Motor neuron (in vitro differentiated cells): Measurements from ENCODE around the gene ALB. TPM values are rescaled to one million over a fixed set of nuclear protein-coding genes. Genes with fewer than 3 reads are reported as not detected.
"Not testable (repeated sequence)": the region's sequence is repeated elsewhere in the genome, so short reads cannot be mapped to it uniquely, and the experiment has no call there.

Source experiments
- ATAC-seq, 8 experiments: fragments of 200-7000 bp; cut with Tn5 transposase; replicated peaks in 6 of 8; 2 replicates each; pipeline ENCODE4 v1.8.0; 2021; ENCODE audit warnings: mild to moderate bottlenecking in 8 of 8, moderate library complexity in 8 of 8
- H3K27ac ChIP-seq, 2 donors: fragments of 250-450 bp; sonication (Bioruptor Pico); 2 replicates each; pipeline ENCODE4 v1.9.0; 2021; ENCODE audit warnings: antibody characterized with exemption in 2 of 2, mild to moderate bottlenecking in 2 of 2, moderate library complexity in 1 of 2
- H3K4me1 ChIP-seq, 2 donors: fragments of 250-450 bp; sonication (Bioruptor Pico); replicated peaks in 1 of 2; 2 replicates each; pipeline ENCODE4 v1.6.1; 2021; ENCODE audit warnings: antibody characterized with exemption in 2 of 2, mild to moderate bottlenecking in 2 of 2, moderate library complexity in 1 of 2
- H3K4me3 ChIP-seq, 5 donors: fragments of 250-450 bp; sonication (Bioruptor Pico); 2 replicates each; pipeline ENCODE4 v1.9.0; 2021; ENCODE audit warnings: antibody characterized with exemption in 5 of 5, mild to moderate bottlenecking in 5 of 5, moderate library complexity in 4 of 5
- WGBS, 10 experiments: fragments of 450-650 bp; shearing (Covaris generic); methylation state at CpG; one replicate each; pipeline ENCODE4 v1.0.0; 2022; 5-methylcytosine and 5-hydroxymethylcytosine counted together
- in situ Hi-C, 9 experiments: fragments of 400-800 bp; cut with MboI; loops; one replicate each; pipeline ENCODE4 v1.15.0; 2021; ENCODE audit warnings: low sequenced_read_pairs in 9 of 9, low pct_unique_long_range_greater_than_20kb in 2 of 9; ENCODE audit not compliant: unreplicated experiment in 9 of 9
- total RNA-seq, 8 experiments: library from RNA; unstranded; fragments of 300-600 nt; gene quantifications; 2 replicates each; pipeline versions ENCODE4 v1.2.3 to v1.2.4, GENCODE V29; 2022

Gene ALB
- total RNA-seq: 1 to 10 TPM in 1 of 8 experiments, under 1 TPM in 4, not detected in 3; 0.50 to 1.8 (median 0.54) TPM

GRCh38 chr4:73404042-73404441 is at the start of gene ALB:
Gene ALB, plus strand, starts transcription at chr4:73404287. Its CDS starts 41 bp downstream, at chr4:73404328.
- no peak for ATAC-seq
- no peaks in the 10 kb centered on the region for H3K4me1 ChIP-seq
- 53 to 100% (median 82%) methylated on average over 3 to 7 of the region's 7 CpGs for WGBS, 10 experiments
- H3K27ac ChIP-seq: no peak within 1 kb of the TSS
- H3K4me3 ChIP-seq: no peak within 1 kb of the TSS
- in situ Hi-C loops: no loop called here

GRCh38 chr4:73357174-73357573 is 46.9 kb upstream of the ALB start:
- H3K4me3 ChIP-seq, H3K4me1 ChIP-seq, ATAC-seq, in situ Hi-C loops, H3K27ac ChIP-seq: not testable (repeated sequence)
- WGBS, 10 experiments: 40 to 100% (median 75%) methylated on average over 1 of the region's 1 CpG; no CpG with 5 or more reads in 7 of the 10 experiments

- H3K4me1 ChIP-seq, H3K27ac ChIP-seq, in situ Hi-C loops, H3K4me3 ChIP-seq, ATAC-seq: not testable (repeated sequence)
- 0 to 83% (median 44%) methylated on average over 1 to 8 of the region's 8 CpGs for WGBS, 10 experiments
Observed at GRCh38 chr4:73369506-73370199, 34.4 kb upstream of the ALB start.

GRCh38 chr4:73375328-73375741 is 28.8 kb upstream of the ALB start:
- in situ Hi-C loops: no loop called here
- no peaks in the 10 kb centered on the region for H3K4me1 ChIP-seq
- 17 to 100% (median 70%) methylated on average over 1 of the region's 1 CpG; no CpG with 5 or more reads in 6 of the 10 experiments for WGBS, 10 experiments
- no peak overlapping the region for H3K4me3 ChIP-seq
- ATAC-seq: no peak
- H3K27ac ChIP-seq: no peak overlapping the region

DNA sequence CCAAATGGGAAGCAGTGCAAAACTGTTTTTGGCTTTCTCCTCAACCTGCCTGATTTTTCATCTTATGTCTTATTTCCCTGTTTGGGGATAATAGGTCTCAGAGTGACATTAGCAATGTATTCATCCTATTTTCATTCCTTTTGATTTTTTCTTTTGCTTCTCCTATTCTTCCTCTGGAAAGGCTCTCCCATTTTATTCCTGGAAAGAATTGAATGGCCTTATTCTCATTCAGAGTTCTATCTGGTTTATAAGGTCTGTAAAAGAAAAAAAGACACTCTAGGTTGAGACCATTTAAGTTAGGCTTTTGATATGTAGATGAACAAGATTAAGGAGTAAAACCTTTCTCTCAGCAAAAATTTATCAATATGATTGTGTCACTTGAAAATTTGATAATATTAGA is 27.8 kb upstream of the ALB start:
- ATAC-seq: no peak
- in situ Hi-C loops: no loop called here
- Histone ChIP-seq H3K4me1 (no peaks in the 10 kb centered on the region), H3K27ac (no peak overlapping the region), H3K4me3 (no peak overlapping the region)

DNA sequence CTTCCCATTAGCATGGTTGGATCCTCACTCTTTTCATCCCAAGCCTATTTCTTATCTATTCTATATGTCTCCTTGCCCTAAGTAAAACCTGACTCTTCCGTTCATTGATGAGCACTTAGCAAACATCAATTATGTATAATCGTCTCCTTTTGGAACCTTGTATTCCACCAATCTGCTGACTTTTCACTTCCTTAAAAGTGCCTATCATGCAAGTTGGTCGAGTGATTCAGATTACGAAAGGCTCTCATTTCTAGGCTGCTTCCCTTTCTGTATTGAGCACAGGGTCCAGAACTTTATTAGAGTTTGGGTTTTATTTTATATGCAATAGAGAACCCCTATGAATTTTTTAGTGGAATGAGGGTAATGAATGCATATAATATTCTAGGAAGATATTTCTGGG is 27.1 kb upstream of the ALB start:
- Histone ChIP-seq H3K4me1 (no peaks in the 10 kb centered on the region), H3K27ac (no peak overlapping the region), H3K4me3 (no peak overlapping the region)
- in situ Hi-C loops: no loop called here
- WGBS, 10 experiments: 15 to 95% (median 88%) methylated on average over 1 to 4 of the region's 4 CpGs
- ATAC-seq: no peak

DNA sequence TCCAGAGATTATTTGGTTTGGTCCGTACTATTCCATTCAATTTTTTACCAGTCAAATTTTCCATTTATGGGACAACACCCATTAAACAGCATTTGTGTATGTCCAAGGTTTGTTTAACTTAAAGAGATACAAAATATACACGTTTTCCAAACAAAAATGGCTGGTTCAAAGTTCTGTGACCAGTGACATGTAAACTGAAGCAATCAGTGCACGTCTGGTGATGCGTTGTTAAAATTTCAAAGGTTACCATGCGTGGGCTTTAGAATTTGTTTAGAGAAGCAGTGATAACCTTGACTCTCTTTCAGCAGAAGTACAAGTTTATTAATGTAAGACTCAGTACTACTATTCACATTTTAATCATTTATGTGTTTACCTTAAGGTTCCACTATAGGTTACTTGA is 25.2 kb upstream of the ALB start:
- in situ Hi-C loops: no loop called here
- Histone ChIP-seq H3K27ac (no peak overlapping the region), H3K4me3 (no peak overlapping the region), H3K4me1 (no peaks in the 10 kb centered on the region)
- ATAC-seq: no peak
- 50 to 92% (median 69%) methylated on average over 2 to 5 of the region's 5 CpGs; no CpG with 5 or more reads in 1 of the 10 experiments for WGBS, 10 experiments

GRCh38 chr4:73379946-73380345 is 24.1 kb upstream of the ALB start:
- Histone ChIP-seq H3K4me3 (no peak overlapping the region), H3K4me1 (no peaks in the 10 kb centered on the region), H3K27ac (no peak overlapping the region)
- in situ Hi-C loops: no loop called here
- ATAC-seq: no peak

DNA sequence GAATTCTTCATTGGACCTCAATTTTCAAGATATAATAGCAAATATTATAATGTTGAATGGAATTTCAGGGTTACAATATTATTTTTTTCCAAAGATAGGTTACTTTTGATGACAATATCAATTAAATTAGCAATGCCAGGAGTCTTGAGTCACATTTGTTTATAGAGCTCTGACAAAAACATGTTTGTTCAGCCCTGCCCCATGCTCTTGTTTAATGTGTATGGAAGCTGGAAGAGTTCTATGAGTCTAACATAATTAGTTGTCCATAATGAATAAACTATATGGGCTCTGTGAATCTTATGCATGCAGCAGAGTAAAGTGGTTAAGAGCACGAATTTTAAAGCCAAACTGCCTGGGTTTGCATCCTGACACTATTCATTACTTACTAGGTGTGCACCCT is 22.9 kb upstream of the ALB start:
- no peak overlapping the region for H3K4me3 ChIP-seq
- ATAC-seq: peak in 2 of 8 experiments; percentile 43 to 48
- WGBS, 10 experiments: 0 to 67% (median 29%) methylated on average over 1 of the region's 1 CpG; no CpG with 5 or more reads in 5 of the 10 experiments
- H3K27ac ChIP-seq: no peak overlapping the region
- in situ Hi-C loops: no loop called here
- no peaks in the 10 kb centered on the region for H3K4me1 ChIP-seq

GRCh38 chr4:73383452-73383851 is 20.6 kb upstream of the ALB start:
- Histone ChIP-seq H3K27ac (no peak overlapping the region), H3K4me3 (no peak overlapping the region), H3K4me1 (no peaks in the 10 kb centered on the region)
- in situ Hi-C loops: no loop called here
- 0 to 100% (median 82%) methylated on average over 1 to 3 of the region's 3 CpGs; no CpG with 5 or more reads in 2 of the 10 experiments for WGBS, 10 experiments
- no peak for ATAC-seq

DNA sequence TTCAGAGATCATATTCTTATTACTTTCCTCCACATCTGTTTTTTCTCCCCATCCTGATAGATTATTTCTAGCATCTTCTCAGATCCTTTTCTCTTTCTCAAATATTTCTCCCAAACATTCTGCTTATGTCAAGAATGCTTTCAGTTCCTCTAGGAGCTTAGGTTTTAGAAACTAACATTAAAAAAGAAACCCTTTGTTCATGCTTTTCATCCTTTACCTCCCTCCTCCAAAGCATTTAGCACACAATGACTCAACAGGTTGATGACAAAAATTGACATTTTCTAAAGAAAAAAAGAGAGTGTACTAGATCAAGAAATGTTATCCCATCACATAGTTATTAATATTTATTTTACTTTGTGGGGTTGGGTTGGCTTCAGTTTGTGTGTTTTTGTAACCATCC is 16.5 kb upstream of the ALB start:
- no peak for ATAC-seq
- H3K27ac ChIP-seq: no peak overlapping the region
- no peaks in the 10 kb centered on the region for H3K4me1 ChIP-seq
- H3K4me3 ChIP-seq: no peak overlapping the region
- in situ Hi-C loops: no loop called here

DNA sequence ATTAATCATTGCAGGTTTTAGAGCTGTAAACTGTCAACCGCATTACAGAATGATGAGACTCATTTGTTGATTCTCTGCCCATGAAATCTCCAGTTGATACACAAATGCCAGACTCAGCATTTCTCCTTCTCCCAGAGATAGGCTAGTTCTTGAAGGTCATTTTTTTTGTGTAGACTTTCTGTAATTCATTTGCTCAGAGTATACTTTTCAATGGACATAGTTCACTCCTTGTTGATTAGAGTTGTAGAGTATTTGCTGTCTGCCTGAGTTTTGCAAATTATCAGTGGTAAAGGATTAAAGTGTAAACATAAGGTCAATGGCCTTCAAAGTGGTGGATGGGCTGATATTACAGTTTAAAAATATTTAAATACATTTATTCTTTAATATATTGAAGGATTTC is 15.2 kb upstream of the ALB start:
- Histone ChIP-seq H3K4me3 (no peak overlapping the region), H3K27ac (no peak overlapping the region), H3K4me1 (no peaks in the 10 kb centered on the region)
- in situ Hi-C loops: no loop called here
- WGBS, 10 experiments: 83 to 100% (median 100%) methylated on average over 1 of the region's 1 CpG; no CpG with 5 or more reads in 5 of the 10 experiments
- ATAC-seq: no peak

DNA sequence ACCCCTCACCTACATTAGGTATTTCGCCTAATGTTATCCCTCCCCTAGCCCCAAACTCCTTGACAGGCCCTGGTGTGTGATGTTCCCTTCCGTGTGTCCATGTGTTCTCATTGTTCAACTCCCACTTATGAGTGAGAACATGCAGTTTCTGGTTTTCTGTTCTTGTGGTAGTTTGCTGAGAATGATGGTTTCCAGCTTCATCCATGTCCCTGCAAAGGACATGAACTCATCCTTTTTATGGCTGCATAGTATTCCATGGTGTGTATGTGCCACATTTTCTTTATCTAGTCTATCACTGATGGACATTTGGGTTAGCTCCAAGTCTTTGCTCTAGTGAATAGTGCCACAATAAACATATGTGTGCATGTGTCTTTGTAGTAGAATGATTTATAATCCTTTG is 14.4 kb upstream of the ALB start:
- ATAC-seq, in situ Hi-C loops, H3K4me3 ChIP-seq, H3K4me1 ChIP-seq, H3K27ac ChIP-seq: not testable (repeated sequence)
- 33 to 100% (median 92%) methylated on average over 1 to 2 of the region's 2 CpGs; no CpG with 5 or more reads in 2 of the 10 experiments for WGBS, 10 experiments

- H3K27ac ChIP-seq: no peak overlapping the region
- no peak for ATAC-seq
- no peaks in the 10 kb centered on the region for H3K4me1 ChIP-seq
- in situ Hi-C loops: no loop called here
- no peak overlapping the region for H3K4me3 ChIP-seq
Observed at GRCh38 chr4:73391774-73392173, 12.3 kb upstream of the ALB start.
